IMR-90 (cell line): ENCODE data around the gene ATXN1. TPM values are rescaled to one million over a fixed set of nuclear protein-coding genes. Genes with fewer than 3 reads are reported as not detected.

Experiments used
- ATAC-seq: fragments of 200-7000 bp; cut with Tn5 transposase; 2 replicates; pipeline ENCODE4 v1.9.1; 2020; ENCODE audit warnings: low read depth, mild to moderate bottlenecking, moderate library complexity
- BruUV-seq: library from RNA; stranded (reverse); fragments of 400-500 nt; replicated peaks from 2 replicates; lab custom pipeline; 2021; lab: Mats Ljungman, UMichigan
- CTCF ChIA-PET: fragments of 300-600 bp; formaldehyde crosslinking; extraction: SDS; loops from one replicate; lab custom pipeline; 2021; ENCODE audit warnings: antibody characterized with exemption; lab: Yijun Ruan, JAX
- POLR2A ChIA-PET: fragments of 300-600 bp; sonication (Branson Sonifier 250); formaldehyde crosslinking; loops from one replicate; lab custom pipeline; 2022; ENCODE audit warnings: antibody characterized with exemption; ENCODE audit not compliant: unreplicated experiment; lab: Charles Lee
- DNase-seq: peaks from one replicate; pipeline ENCODE4 v3.0.0; 2013
- H2AFZ ChIP-seq: replicated peaks from 2 replicates; pipeline ENCODE3; 2013; ENCODE audit warnings: low read length, mild to moderate bottlenecking; ENCODE audit not compliant: poor library complexity
- H2AK5ac ChIP-seq: 2 replicates; pipeline ENCODE4 v1.6.1; 2013; ENCODE audit warnings: low read depth, low read length, inconsistent platforms
- H2AK9ac ChIP-seq: replicated peaks from 2 replicates; pipeline ENCODE3; 2013; ENCODE audit warnings: mild to moderate bottlenecking, low read depth, low read length, moderate library complexity; ENCODE audit not compliant: poor library complexity
- H2BK120ac ChIP-seq: 2 replicates; pipeline ENCODE4 v1.6.1; 2013; ENCODE audit warnings: low read depth, low read length, inconsistent platforms
- H2BK15ac ChIP-seq: 3 replicates; pipeline ENCODE4 v1.6.1; 2013; ENCODE audit warnings: low read depth, low read length, inconsistent platforms
- H2BK20ac ChIP-seq: 2 replicates; pipeline ENCODE4 v1.6.1; 2013; ENCODE audit warnings: low read depth, mild to moderate bottlenecking, inconsistent platforms, low read length, moderate library complexity
- H2BK5ac ChIP-seq: 2 replicates; pipeline ENCODE4 v1.6.1; 2013; ENCODE audit warnings: mild to moderate bottlenecking, low read depth, low read length, inconsistent platforms; ENCODE audit not compliant: poor library complexity, severe bottlenecking
- H3K14ac ChIP-seq: replicated peaks from 2 replicates; pipeline ENCODE4 v1.6.1; 2013; ENCODE audit warnings: low read depth, low read length, inconsistent platforms
- H3K18ac ChIP-seq: 2 replicates; pipeline ENCODE4 v1.6.1; 2013; ENCODE audit warnings: low read depth, low read length, control low read depth
- H3K23ac ChIP-seq: 2 replicates; pipeline ENCODE4 v1.6.1; 2013; ENCODE audit warnings: low read depth, low read length, inconsistent platforms
- H3K27ac ChIP-seq: 2 replicates; pipeline ENCODE4 v1.5.1; 2013; ENCODE audit warnings: mild to moderate bottlenecking, control low read depth, low read length; ENCODE audit not compliant: insufficient read depth
- H3K27me3 ChIP-seq: 2 replicates; pipeline ENCODE4 v1.6.1; 2013; ENCODE audit warnings: low read length; ENCODE audit not compliant: control insufficient read depth, insufficient read depth
- H3K36me3 ChIP-seq: 2 replicates; pipeline ENCODE4 v1.6.1; 2013; ENCODE audit warnings: low read length, mixed read lengths; ENCODE audit not compliant: control insufficient read depth, insufficient read depth
- H3K4ac ChIP-seq: 2 replicates; pipeline ENCODE4 v1.6.1; 2013; ENCODE audit warnings: low read depth, low read length, inconsistent platforms
- H3K4me1 ChIP-seq: 2 replicates; pipeline ENCODE4 v1.6.1; 2013; ENCODE audit warnings: low read length, mixed read lengths; ENCODE audit not compliant: control insufficient read depth, insufficient read depth
- H3K4me2 ChIP-seq: 2 replicates; pipeline ENCODE4 v1.6.1; 2013; ENCODE audit warnings: low read depth, mild to moderate bottlenecking, control low read depth, low read length, moderate library complexity
- H3K4me3 ChIP-seq: 2 replicates; pipeline ENCODE4 v1.5.1; 2013; ENCODE audit warnings: low read depth, mild to moderate bottlenecking, control low read depth, low read length, moderate library complexity; ENCODE audit not compliant: insufficient read depth
- H3K56ac ChIP-seq: 2 replicates; pipeline ENCODE4 v1.6.1; 2013; ENCODE audit warnings: low read length, inconsistent platforms; ENCODE audit not compliant: insufficient read depth; ENCODE audit errors: extremely low read depth
- H3K79me1 ChIP-seq, 2 experiments: 2 replicates each; pipeline ENCODE4 v1.6.1; 2013; ENCODE audit warnings: low read length in 2 of 2, inconsistent platforms in 1 of 2, low read depth in 1 of 2
- H3K9ac ChIP-seq: 2 replicates; pipeline ENCODE4 v1.6.1; 2013; ENCODE audit warnings: low read depth, low read length, control low read depth
- H3K9me1 ChIP-seq: 2 replicates; pipeline ENCODE4 v1.6.1; 2013; ENCODE audit warnings: low read length, inconsistent platforms; ENCODE audit not compliant: insufficient read depth
- H3K9me3 ChIP-seq: 2 replicates; pipeline ENCODE4 v1.6.1; 2013; ENCODE audit warnings: low read length; ENCODE audit not compliant: control insufficient read depth, insufficient read depth
- H4K20me1 ChIP-seq: 2 replicates; pipeline ENCODE4 v1.6.1; 2013; ENCODE audit warnings: low read length, inconsistent platforms; ENCODE audit not compliant: insufficient read depth
- H4K5ac ChIP-seq: 2 replicates; pipeline ENCODE4 v1.6.1; 2013; ENCODE audit warnings: mild to moderate bottlenecking, low read depth, low read length, control low read depth
- H4K8ac ChIP-seq, 2 experiments: 2 replicates each; pipeline ENCODE4 v1.6.1; 2013; ENCODE audit warnings: low read depth in 2 of 2, low read length in 2 of 2, control low read depth in 1 of 2, inconsistent platforms in 1 of 2
- H4K91ac ChIP-seq: 2 replicates; pipeline ENCODE4 v1.6.1; 2013; ENCODE audit warnings: low read depth, low read length, inconsistent platforms; ENCODE audit not compliant: insufficient read depth
- BHLHE40 ChIP-seq: fragments of 150-350 bp; IDR thresholded peaks from 2 replicates; pipeline ENCODE4 v1.6.1; 2016; ENCODE audit warnings: mild to moderate bottlenecking, low read depth, low read length
- ELK1 ChIP-seq: fragments of 150-350 bp; IDR thresholded peaks from 2 replicates; pipeline ENCODE4 v1.6.1; 2016; ENCODE audit warnings: low read depth, mild to moderate bottlenecking, low read length, moderate library complexity, borderline replicate concordance
- FOS ChIP-seq: fragments of 150-350 bp; IDR thresholded peaks from 2 replicates; pipeline ENCODE4 v1.6.1; 2016; ENCODE audit warnings: low read depth, low read length
- MAFK ChIP-seq: IDR thresholded peaks from 2 replicates; pipeline ENCODE4 v1.6.1; 2012; ENCODE audit warnings: low read depth, low read length, improper control_type of control experiment
- MAZ ChIP-seq: IDR thresholded peaks from 2 replicates; pipeline ENCODE4 v1.6.1; 2012; ENCODE audit warnings: low read depth, mild to moderate bottlenecking, low read length, improper control_type of control experiment, moderate library complexity, borderline replicate concordance
- MXI1 ChIP-seq: IDR thresholded peaks from 2 replicates; pipeline ENCODE4 v1.6.1; 2012; ENCODE audit warnings: low read depth, mild to moderate bottlenecking, low read length, moderate library complexity, borderline replicate concordance
- SMC3 ChIP-seq: fragments of 150-350 bp; IDR thresholded peaks from 2 replicates; pipeline ENCODE4 v1.6.1; 2016; ENCODE audit warnings: low read depth, mild to moderate bottlenecking, antibody characterized with exemption, low read length, moderate library complexity
- WGBS, 2 experiments: methylation state at CpG; one replicate each; pipeline versions ENCODE4 v1.1.5 to v1.1.7; 2013; ENCODE audit warnings: missing lambda C conversion rate in 2 of 2; ENCODE audit not compliant: insufficient read length in 1 of 2; ENCODE audit errors: extremely low coverage in 2 of 2; 5-methylcytosine and 5-hydroxymethylcytosine counted together
- dilution Hi-C: fragments of 300-500 bp; cut with HindIII; formaldehyde crosslinking; loops from one replicate; pipeline ENCODE4 v1.14.3; 2018; ENCODE audit warnings: low sequenced_read_pairs; ENCODE audit not compliant: unreplicated experiment
- in situ Hi-C: fragments of 300-500 bp; cut with MboI; formaldehyde crosslinking; loops from 3 replicates; pipeline ENCODE4 v1.14.3; 2019; ENCODE audit warnings: low sequenced_read_pairs, inconsistent platforms, mixed read lengths
- intact Hi-C: fragments of 100-400 bp; cut with micrococcal nuclease; formaldehyde crosslinking; loops from 2 replicates; pipeline ENCODE4 v1.10.0; 2022
- polyA plus RNA-seq, 3 experiments: library from polyadenylated mRNA; depleted of rRNA; stranded (reverse); fragments of >200 nt; gene quantifications; 2 replicates each; pipeline ENCODE4 v1.2.3, GENCODE V29; 2012; ENCODE audit warnings: low replicate concordance in 1 of 3
- total RNA-seq: library from RNA; depleted of rRNA; stranded (reverse); fragments of >200 nt; gene quantifications from 2 replicates; pipeline ENCODE4 v1.2.3, GENCODE V29; 2012

The ATXN1 gene
- total and polyA plus RNA-seq, 2 of the 4 experiments (the other 2 are of a cell fraction), result 7.3 to 11.1 TPM

DNA sequence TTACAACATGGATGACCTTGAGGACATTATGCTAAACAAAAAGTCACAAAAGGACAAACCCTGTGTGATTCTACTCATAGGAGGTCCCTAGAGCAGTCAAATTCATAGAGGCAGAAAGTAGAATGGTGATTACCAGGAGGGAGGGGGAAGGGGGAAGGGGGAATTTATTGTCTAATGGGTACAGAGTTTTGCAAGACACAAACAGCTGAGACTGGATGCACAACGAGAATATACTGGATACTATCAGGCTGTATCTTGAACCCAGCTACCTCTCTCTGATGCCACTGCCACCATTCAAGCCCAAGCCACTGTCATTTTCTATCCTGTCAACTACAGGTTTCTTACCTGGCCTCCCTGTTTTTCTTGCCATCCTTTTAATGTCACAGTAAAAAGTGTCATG lies 252.3 kb downstream of the ATXN1 start:
- no peak for TF ChIP-seq ELK1
- TF ChIP-seq MAZ, result no peak
- no peak for TF ChIP-seq FOS
- TF ChIP-seq MXI1, result no peak
- no peak for TF ChIP-seq SMC3
- no peak for TF ChIP-seq MAFK
- no peak for TF ChIP-seq BHLHE40
- Histone ChIP-seq H4K5ac (no peak overlapping the region), H3K27ac (no peak overlapping the region), H2BK5ac (no peak overlapping the region), H3K9me3 (no peaks in the 10 kb centered on the region), H2BK20ac (no peak overlapping the region), H2BK120ac (no peak overlapping the region), H3K36me3 (no peaks in the 10 kb centered on the region), H3K9ac (no peak overlapping the region), H3K4me2 (no peak overlapping the region), H4K91ac (no peak overlapping the region), H2AFZ (no peak overlapping the region), H3K4me1 (peaks cover 8% of the 10 kb centered on the region), H2BK15ac (no peak overlapping the region), H3K27me3 (no peaks in the 10 kb centered on the region), H4K20me1 (peaks cover 2% of the 10 kb centered on the region; the same call in 1 of the 2 replicates), H2AK9ac (no peak overlapping the region), H3K4me3 (no peak overlapping the region), H3K4ac (no peak overlapping the region), H3K79me1 (peaks cover 3 to 35% of the 10 kb centered on the region in 2 experiments; a peak in 3 of 4 replicates), H3K9me1 (peaks cover 16% of the 10 kb centered on the region), H3K14ac (no peak overlapping the region), H3K23ac (no peak overlapping the region), H2AK5ac (no peak overlapping the region), H4K8ac (no peak overlapping the region), H3K18ac (no peak overlapping the region), H3K56ac (no peak overlapping the region)
- no CpG with 5 or more reads among the region's 1 CpG for WGBS, 2 experiments
- in situ Hi-C loops (no loop called here), dilution Hi-C loops (no loop called here), intact Hi-C loops (no loop called here)
- CTCF ChIA-PET, result no interaction called here
- ATAC-seq, result no peak
- POLR2A ChIA-PET, result no interaction called here
- BruUV-seq, result no TSS peak
- no peak for DNase-seq
